Measurements from ENCODE around the gene MDGA2. TPM values are rescaled to one million over a fixed set of nuclear protein-coding genes. Genes with fewer than 3 reads are reported as not detected.

MDGA2 gene
- total and polyA plus RNA-seq, 11 donors, result 0.12 to 0.26 TPM; not detected in 9

DNA sequence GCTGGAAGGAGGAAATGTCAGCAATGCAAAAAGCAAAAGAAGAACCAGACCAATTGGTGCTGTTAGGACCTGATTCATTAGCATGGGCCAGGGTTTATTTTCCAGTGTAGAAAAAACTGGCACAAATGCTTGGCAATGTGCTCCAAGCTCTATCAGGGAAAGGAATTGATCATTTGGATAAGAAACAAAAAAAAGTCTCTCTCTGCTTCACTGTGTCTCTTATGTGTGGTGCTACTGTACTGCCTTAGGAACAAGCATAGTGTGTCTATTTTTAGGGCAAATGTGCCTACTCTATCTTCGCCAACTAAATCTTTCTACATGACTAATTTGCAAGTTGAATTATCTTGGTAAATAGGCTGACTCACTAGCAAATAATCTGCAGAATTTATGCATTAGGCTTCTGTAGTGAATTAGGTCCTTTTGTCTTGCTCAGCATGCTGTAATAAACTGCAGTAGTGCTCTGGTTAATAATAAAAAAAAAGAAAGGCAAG lies 236.7 kb downstream of the MDGA2 start:
- DNase-seq (no peak), ATAC-seq (peak in 3 of 4 donors; percentile 74 to 83 (median 83))
- peak overlapping the region in 3 of 12 donors; percentile 36 to 58 (median 53) for H3K27ac ChIP-seq
- 21 to 33% (median 29%) methylated on average over 1 of the region's 1 CpG for WGBS, 4 donors
- H3K4me3 ChIP-seq, result no peak overlapping the region
- intact Hi-C loops (cut with DNase I), result no loop called here
- H3K9me3 ChIP-seq, result no peaks in the 10 kb centered on the region
- no peaks in the 10 kb centered on the region for H3K36me3 ChIP-seq
- TF ChIP-seq, protein P1, sequence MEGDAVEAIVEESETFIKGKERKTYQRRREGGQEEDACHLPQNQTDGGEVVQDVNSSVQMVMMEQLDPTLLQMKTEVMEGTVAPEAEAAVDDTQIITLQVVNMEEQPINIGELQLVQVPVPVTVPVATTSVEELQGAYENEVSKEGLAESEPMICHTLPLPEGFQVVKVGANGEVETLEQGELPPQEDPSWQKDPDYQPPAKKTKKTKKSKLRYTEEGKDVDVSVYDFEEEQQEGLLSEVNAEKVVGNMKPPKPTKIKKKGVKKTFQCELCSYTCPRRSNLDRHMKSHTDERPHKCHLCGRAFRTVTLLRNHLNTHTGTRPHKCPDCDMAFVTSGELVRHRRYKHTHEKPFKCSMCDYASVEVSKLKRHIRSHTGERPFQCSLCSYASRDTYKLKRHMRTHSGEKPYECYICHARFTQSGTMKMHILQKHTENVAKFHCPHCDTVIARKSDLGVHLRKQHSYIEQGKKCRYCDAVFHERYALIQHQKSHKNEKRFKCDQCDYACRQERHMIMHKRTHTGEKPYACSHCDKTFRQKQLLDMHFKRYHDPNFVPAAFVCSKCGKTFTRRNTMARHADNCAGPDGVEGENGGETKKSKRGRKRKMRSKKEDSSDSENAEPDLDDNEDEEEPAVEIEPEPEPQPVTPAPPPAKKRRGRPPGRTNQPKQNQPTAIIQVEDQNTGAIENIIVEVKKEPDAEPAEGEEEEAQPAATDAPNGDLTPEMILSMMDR (IDR thresholded peaks at IDR 0.05), result no peak
- peaks cover 0 to 8% (median 0%) of the 10 kb centered on the region in 12 donors for H3K4me1 ChIP-seq
- H3K27me3 ChIP-seq, result no peaks in the 10 kb centered on the region

DNA sequence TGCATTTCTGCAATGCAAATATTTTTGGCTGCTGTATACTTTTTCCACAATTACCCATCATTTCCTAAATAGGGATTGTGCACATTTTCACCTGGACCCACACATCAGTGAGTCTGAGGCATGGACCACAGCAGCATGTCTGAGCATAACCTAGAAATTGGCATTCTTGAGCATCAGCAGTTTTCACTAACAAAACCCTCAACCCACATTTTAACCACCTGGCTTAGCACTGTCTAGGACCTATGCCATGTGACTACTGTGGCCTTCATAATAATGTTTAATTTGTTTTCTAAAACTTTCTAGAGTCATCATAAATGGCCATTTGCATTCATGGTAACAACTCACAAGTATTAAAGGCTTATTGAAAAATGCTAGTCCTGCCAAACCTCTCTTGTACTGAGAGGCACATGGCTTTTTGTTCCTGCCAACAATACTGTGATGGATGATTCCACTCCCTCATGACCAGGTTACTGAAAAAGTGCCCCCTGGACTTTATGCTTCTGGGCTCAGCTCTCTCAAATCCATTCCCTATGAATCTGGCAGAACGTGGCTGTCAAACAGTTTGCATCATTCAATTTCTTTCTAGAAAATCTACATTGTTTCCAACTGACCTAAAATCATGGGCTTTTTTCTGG lies 240.0 kb downstream of the MDGA2 start:
- 31 to 61% (median 51%) methylated on average over 1 of the region's 1 CpG for WGBS, 4 donors
- no peak for TF ChIP-seq POLR2A (IDR thresholded peaks at IDR 0.05)
- TF ChIP-seq, protein P1 (IDR thresholded peaks at IDR 0.05), result no peak
- no peaks in the 10 kb centered on the region for H3K9me3 ChIP-seq
- H3K4me3 ChIP-seq, result no peak overlapping the region
- no peak overlapping the region for H3K27ac ChIP-seq
- no peaks in the 10 kb centered on the region for H3K27me3 ChIP-seq
- ATAC-seq (peak in 1 of 4 donors; percentile 55), DNase-seq (no peak)
- intact Hi-C loops (cut with DNase I), result no loop called here
- peaks cover 0 to 8% (median 0%) of the 10 kb centered on the region in 12 donors for H3K4me1 ChIP-seq
- no peaks in the 10 kb centered on the region for H3K36me3 ChIP-seq

DNA sequence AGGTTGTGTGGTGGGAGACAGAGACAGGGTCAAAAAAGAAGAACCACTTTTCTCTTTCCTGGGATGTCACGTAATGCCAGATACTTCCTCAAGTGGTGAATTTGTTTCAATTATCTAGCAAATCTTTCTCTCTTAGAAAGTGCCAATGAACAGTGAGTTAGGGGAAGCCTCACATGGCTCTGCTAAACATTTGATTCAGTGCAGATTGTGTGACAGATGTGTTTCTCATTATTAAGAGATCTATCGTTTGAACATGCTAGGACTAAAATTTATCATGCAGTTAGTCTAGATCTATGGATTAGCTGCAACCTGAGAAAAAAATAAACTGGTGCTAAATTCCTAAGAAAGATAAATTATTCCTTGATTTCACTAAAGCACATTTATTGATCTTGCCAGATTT lies 247.8 kb downstream of the MDGA2 start:
- no peaks in the 10 kb centered on the region for H3K4me1 ChIP-seq
- H3K27me3 ChIP-seq, result no peaks in the 10 kb centered on the region
- 50 to 66% (median 62%) methylated on average over 2 of the region's 2 CpGs for WGBS, 4 donors
- no peaks in the 10 kb centered on the region for H3K36me3 ChIP-seq
- no peak overlapping the region for H3K4me3 ChIP-seq
- ATAC-seq (no peak), DNase-seq (no peak)
- no peaks in the 10 kb centered on the region for H3K9me3 ChIP-seq
- TF ChIP-seq POLR2A (IDR thresholded peaks at IDR 0.05), result no peak
- TF ChIP-seq, protein P1 (IDR thresholded peaks at IDR 0.05), result no peak
- H3K27ac ChIP-seq, result no peak overlapping the region
- intact Hi-C loops (cut with DNase I), result no loop called here

DNA sequence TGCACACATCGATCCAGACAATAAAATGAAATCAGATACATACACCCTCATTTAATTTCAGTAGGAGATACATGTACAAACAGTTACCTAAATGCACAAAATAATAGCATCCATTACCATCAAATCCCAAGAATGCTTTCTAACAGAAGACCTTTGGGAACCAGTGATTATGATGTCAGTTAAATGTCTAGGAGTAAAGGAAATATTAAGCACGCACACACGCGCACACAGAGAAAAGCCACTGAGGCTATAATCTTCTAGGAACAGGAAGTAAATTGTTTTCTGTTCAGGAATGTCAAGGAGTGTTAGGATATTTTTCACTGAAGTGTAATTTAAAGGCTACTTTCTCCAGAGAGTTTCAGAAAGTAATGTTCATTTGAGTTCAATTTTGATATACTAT lies 250.1 kb downstream of the MDGA2 start:
- intact Hi-C loops (cut with DNase I), result no loop called here
- no peaks in the 10 kb centered on the region for H3K36me3 ChIP-seq
- no peak for ATAC-seq

More for the DNA sequence above, 250.1 kb downstream of the MDGA2 start:
- Histone ChIP-seq H3K27me3 (no peaks in the 10 kb centered on the region), H3K4me3 (no peak overlapping the region), H3K9me3 (no peaks in the 10 kb centered on the region), H3K4me1 (no peaks in the 10 kb centered on the region), H3K27ac (no peak overlapping the region)
- DNase-seq, result no peak
- TF ChIP-seq POLR2A (IDR thresholded peaks at IDR 0.05), result no peak
- TF ChIP-seq, protein P1 (IDR thresholded peaks at IDR 0.05), result no peak
- 44 to 69% (median 54%) methylated on average over 4 of the region's 4 CpGs for WGBS, 4 donors

All from heart left ventricle (tissue), 16 donors.